ENCODE measurements around the gene SLC35F4. TPM values are rescaled to one million over a fixed set of nuclear protein-coding genes. Genes with fewer than 3 reads are reported as not detected.

SLC35F4 gene
- total RNA-seq, 1 donor from 2014 or later: 0.14 TPM

DNA sequence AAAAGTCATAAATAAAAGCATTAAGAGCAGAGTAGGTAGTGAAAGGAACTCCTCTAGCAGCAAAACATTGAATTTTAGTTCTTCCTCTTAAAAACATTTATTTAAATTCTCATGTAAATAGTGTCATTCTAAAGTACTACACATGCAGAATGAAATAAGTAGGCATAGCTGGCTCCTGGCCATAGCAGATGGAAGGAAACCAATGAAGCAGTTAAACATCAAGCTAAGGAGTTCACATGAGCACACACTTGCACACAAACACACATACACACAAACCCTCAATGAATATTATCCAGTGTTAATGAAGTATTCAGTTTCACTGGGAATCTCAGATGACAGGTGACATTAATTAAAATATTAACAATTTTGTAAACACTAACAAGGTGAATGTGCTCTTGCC, 69.3 kb downstream of the SLC35F4 start:
- Mint-ChIP-seq H3K27ac (no peak overlapping the region), H3K9me3 (ENCODE audit: low read depth) (no peaks in the 10 kb centered on the region), H3K4me3 (ENCODE audit: low read depth) (no peak overlapping the region), H3K27me3 (no peaks in the 10 kb centered on the region), H3K4me1 (ENCODE audit: low read depth) (no peaks in the 10 kb centered on the region), H3K36me3 (ENCODE audit: insufficient read depth) (no peaks in the 10 kb centered on the region)
- DNase-seq (ENCODE audit: low spot score, unreplicated experiment): no peak
- TF ChIP-seq CTCF (IDR thresholded peaks at IDR 0.05; ENCODE audit: unreplicated experiment): no peak

GRCh38 chr14:57785058-57785457, 80.8 kb downstream of the SLC35F4 start:
- no peak overlapping the region for H3K4me3 Mint-ChIP-seq (ENCODE audit: low read depth)
- no peak for TF ChIP-seq CTCF (IDR thresholded peaks at IDR 0.05; ENCODE audit: unreplicated experiment)
- no peak for DNase-seq (ENCODE audit: low spot score, unreplicated experiment)
- H3K27ac Mint-ChIP-seq: no peak overlapping the region
- peaks cover 5% of the 10 kb centered on the region for H3K36me3 Mint-ChIP-seq (ENCODE audit: insufficient read depth)
- H3K4me1 Mint-ChIP-seq (ENCODE audit: low read depth): no peaks in the 10 kb centered on the region
- peaks cover 34% of the 10 kb centered on the region for H3K9me3 Mint-ChIP-seq (ENCODE audit: low read depth)
- H3K27me3 Mint-ChIP-seq: no peaks in the 10 kb centered on the region

DNA sequence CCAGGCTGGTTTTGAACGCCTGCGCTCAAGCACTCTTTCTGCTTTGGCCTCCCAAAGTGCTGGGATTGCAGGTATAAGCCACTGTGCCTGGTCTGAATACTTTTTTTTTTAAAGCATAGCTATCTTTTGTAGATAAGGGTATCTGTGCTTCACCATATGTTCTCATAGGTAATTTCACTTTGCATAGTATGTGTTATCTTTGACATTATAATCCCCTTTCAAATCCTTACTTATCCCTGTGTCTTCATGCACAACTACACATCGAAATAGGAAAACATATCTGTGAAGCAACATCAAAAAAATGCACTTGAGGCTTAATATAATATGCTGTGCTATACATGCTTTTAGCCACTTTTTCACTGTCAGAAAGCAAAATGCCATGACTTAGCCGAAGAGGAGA, 94.1 kb downstream of the SLC35F4 start:
- Mint-ChIP-seq H3K4me3 (ENCODE audit: low read depth) (no peak overlapping the region), H3K9me3 (ENCODE audit: low read depth) (no peaks in the 10 kb centered on the region), H3K27ac (no peak overlapping the region), H3K4me1 (ENCODE audit: low read depth) (no peaks in the 10 kb centered on the region), H3K27me3 (no peaks in the 10 kb centered on the region), H3K36me3 (ENCODE audit: insufficient read depth) (no peaks in the 10 kb centered on the region)
- no peak for DNase-seq (ENCODE audit: low spot score, unreplicated experiment)
- no peak for TF ChIP-seq CTCF (IDR thresholded peaks at IDR 0.05; ENCODE audit: unreplicated experiment)

GRCh38 chr14:57769863-57770523, 95.9 kb downstream of the SLC35F4 start:
- Mint-ChIP-seq H3K4me1 (ENCODE audit: low read depth) (no peaks in the 10 kb centered on the region), H3K4me3 (ENCODE audit: low read depth) (no peak overlapping the region), H3K27me3 (no peaks in the 10 kb centered on the region), H3K36me3 (ENCODE audit: insufficient read depth) (no peaks in the 10 kb centered on the region), H3K9me3 (ENCODE audit: low read depth) (no peaks in the 10 kb centered on the region), H3K27ac (no peak overlapping the region)
- no peak for TF ChIP-seq CTCF (IDR thresholded peaks at IDR 0.05; ENCODE audit: unreplicated experiment)
- no peak for DNase-seq (ENCODE audit: low spot score, unreplicated experiment)

DNA sequence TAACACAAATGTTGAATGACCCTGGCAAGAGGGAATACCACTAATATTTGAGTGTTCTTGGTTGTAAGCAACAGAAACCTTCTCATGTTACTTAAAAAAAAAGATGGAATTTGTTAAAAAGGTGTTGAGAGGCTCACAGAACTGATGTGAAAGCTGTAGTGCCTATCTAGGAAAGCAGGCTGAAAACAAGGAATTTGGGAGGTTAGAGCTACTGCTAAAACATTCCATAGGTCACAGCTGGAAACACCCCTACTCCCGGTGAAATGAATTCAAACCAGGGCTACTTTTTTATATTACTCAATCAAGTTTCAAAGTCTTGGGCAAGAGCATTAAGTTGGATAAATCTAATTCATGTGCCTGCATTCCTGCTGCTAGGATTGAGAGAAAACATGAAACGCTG, 104.1 kb downstream of the SLC35F4 start:
- H3K4me1 Mint-ChIP-seq (ENCODE audit: low read depth): no peaks in the 10 kb centered on the region
- no peak overlapping the region for H3K4me3 Mint-ChIP-seq (ENCODE audit: low read depth)
- peaks cover 8% of the 10 kb centered on the region for H3K9me3 Mint-ChIP-seq (ENCODE audit: low read depth)
- TF ChIP-seq CTCF (IDR thresholded peaks at IDR 0.05; ENCODE audit: unreplicated experiment): no peak
- H3K27ac Mint-ChIP-seq: no peak overlapping the region
- no peaks in the 10 kb centered on the region for H3K27me3 Mint-ChIP-seq
- H3K36me3 Mint-ChIP-seq (ENCODE audit: insufficient read depth): no peaks in the 10 kb centered on the region
- DNase-seq (ENCODE audit: low spot score, unreplicated experiment): no peak
